GM12865 (cell line): ENCODE results near the gene HPCA.
"Not testable (repeated sequence)": the region's sequence is repeated elsewhere in the genome, so short reads cannot be mapped to it uniquely, and the experiment has no call there.

Source experiments
- DNase-seq: peaks from one replicate; pipeline ENCODE4 v3.0.0; 2010; ENCODE audit warnings: low read depth
- H3K4me3 ChIP-seq: 2 replicates; pipeline ENCODE4 v1.5.1; 2011; ENCODE audit warnings: mild to moderate bottlenecking, low read depth, low read length, control low read depth
- TF ChIP-seq, protein P1 (sequence below): IDR thresholded peaks from 2 replicates; pipeline ENCODE4 v1.5.1; 2011; ENCODE audit warnings: low read length, control low read depth, low read depth, inconsistent platforms; ENCODE audit not compliant: insufficient read depth; ENCODE audit errors: missing control alignments

HPCA gene

GRCh38 chr1:32903991-32904785 lies 17.9 kb downstream of the HPCA start:
- H3K4me3 ChIP-seq, result no peak overlapping the region
- no peak for DNase-seq
- TF ChIP-seq, protein P1, sequence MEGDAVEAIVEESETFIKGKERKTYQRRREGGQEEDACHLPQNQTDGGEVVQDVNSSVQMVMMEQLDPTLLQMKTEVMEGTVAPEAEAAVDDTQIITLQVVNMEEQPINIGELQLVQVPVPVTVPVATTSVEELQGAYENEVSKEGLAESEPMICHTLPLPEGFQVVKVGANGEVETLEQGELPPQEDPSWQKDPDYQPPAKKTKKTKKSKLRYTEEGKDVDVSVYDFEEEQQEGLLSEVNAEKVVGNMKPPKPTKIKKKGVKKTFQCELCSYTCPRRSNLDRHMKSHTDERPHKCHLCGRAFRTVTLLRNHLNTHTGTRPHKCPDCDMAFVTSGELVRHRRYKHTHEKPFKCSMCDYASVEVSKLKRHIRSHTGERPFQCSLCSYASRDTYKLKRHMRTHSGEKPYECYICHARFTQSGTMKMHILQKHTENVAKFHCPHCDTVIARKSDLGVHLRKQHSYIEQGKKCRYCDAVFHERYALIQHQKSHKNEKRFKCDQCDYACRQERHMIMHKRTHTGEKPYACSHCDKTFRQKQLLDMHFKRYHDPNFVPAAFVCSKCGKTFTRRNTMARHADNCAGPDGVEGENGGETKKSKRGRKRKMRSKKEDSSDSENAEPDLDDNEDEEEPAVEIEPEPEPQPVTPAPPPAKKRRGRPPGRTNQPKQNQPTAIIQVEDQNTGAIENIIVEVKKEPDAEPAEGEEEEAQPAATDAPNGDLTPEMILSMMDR, result no peak

DNA sequence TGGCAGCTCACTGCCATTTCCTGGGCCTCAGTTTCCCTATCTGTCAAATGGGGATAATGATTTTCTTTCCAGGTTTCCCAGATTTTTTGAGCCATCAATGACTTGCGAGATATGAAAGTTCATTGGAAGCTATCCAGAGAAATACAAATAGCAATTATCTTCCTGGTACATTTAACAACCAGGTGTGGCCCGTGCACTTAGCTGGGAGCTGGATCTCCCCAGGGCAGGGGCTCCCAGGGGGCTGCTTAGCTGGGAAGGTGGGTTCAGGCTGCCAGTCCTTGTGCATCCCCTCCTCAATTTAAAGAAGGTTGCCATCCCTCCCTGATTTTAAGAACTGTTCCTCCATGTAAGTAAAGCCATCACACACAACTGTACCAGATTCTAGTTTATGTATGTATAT lies 18.5 kb downstream of the HPCA start:
- no peak overlapping the region for H3K4me3 ChIP-seq
- no peak for DNase-seq
- TF ChIP-seq, protein P1, result no peak

DNA sequence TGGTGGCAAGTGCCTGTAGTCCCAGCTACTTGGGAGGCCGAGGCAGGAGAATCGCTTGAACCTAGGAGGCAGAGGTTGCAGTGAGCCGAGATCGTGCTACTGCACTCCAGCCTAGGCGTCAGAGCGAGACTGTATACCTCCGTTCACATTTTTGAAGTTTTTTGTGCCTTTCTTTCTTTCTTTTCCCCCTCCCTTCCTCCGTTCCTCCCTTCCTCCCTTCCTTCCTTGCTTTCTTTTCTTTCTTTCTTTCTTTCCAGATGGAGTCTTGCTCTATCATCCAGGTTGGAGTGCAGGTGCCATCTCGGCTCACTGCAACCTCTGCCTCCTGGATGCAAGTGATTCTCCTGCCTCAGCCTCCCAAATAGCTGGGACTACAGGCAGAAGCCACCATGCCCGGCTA lies 19.3 kb downstream of the HPCA start:
- H3K4me3 ChIP-seq, DNase-seq: not testable (repeated sequence)

- TF ChIP-seq, protein P1, result no peak
- H3K4me3 ChIP-seq, result no peak overlapping the region
- no peak for DNase-seq
Observed at GRCh38 chr1:32906654-32907053, 20.4 kb downstream of the HPCA start.

- DNase-seq, result no peak
- H3K4me3 ChIP-seq, result no peak overlapping the region
- TF ChIP-seq, protein P1, result no peak
Observed at GRCh38 chr1:32907435-32907834, 21.1 kb downstream of the HPCA start.

DNA sequence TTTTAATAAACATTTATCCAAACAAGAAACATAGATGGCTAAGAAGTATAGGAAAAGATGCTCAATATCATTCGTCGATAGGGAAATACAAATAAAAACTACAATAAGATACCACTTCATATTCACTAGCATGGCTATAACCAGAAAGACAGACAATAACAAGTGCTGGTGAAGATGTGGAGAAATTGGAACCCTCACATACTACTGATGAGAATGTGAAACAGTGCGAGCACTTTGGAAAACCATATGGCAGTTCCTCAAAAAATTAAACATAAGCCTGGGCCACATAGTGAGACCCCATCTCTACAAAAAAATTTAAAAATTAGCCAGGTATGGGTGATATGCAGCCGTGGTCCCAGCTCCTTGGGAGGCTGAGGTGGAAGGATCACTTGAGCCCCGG lies 24.0 kb downstream of the HPCA start:
- TF ChIP-seq, protein P1, result no peak
- H3K4me3 ChIP-seq, result no peak overlapping the region
- no peak for DNase-seq

DNA sequence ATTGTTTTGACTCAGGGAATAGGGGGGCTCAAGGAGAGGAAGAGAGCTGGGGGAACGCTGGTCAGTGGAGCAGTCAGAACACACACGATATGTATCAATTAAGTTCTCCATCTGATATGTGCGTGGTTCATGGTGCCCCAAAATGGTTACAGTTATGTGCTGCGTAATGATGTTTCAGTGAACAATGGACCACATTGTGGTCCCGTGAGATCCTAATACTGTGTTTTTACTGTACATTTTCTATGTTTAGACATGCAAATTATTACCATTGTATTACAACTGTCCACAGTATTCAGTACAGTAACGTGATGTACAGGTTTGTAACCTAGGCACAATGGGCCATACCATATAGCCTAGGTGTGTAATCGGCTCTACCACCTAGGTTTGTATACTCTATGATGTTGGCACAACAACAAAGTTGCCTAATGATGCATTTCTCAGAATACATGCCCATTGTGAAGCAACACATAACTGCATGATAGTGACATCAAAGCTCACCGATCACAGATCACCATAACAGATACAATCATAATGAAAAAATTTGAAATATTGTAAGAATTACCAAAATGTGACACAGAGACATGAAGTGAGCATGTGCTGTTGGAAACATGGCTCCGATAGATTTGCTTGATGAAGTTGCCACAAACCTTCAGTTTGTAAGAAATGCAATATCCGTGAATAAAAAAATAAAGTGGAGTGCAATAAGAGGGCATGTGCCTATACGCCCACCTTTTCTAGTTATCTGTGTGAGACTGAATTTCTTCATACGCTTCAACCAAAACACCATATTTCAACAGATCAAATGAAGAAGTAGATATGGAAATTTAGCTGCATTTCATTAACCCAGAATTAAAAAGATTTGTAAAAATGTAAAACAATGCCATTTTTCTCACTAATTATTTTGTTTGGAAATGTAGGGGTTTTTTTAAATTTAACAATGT lies 29.7 kb downstream of the HPCA start:
- H3K4me3 ChIP-seq, result no peak overlapping the region
- TF ChIP-seq, protein P1, result no peak
- no peak for DNase-seq
